Breast epithelium (tissue), 3 donors: ENCODE results near the gene DCLRE1B.

Experiments
- POLR2A ChIP-seq: fragments of 450-650 bp; IDR thresholded peaks from one replicate; pipeline ENCODE4 v1.6.1; 2016; ENCODE audit warnings: antibody characterized with exemption, mild to moderate bottlenecking, moderate library complexity
- POLR2AphosphoS5 ChIP-seq, 3 donors: sonication (generic); formaldehyde crosslinking; IDR thresholded peaks; one replicate each; pipeline ENCODE4 v1.6.1; 2017; ENCODE audit warnings: antibody characterized with exemption in 3 of 3
- TF ChIP-seq, protein P1 (sequence below), 3 donors: fragments of 450-650 bp; IDR thresholded peaks; one replicate each; pipeline ENCODE4 v1.5.1; 2016 to 2017; ENCODE audit warnings: antibody characterized with exemption in 3 of 3, mild to moderate bottlenecking in 3 of 3, moderate library complexity in 3 of 3

DNA sequence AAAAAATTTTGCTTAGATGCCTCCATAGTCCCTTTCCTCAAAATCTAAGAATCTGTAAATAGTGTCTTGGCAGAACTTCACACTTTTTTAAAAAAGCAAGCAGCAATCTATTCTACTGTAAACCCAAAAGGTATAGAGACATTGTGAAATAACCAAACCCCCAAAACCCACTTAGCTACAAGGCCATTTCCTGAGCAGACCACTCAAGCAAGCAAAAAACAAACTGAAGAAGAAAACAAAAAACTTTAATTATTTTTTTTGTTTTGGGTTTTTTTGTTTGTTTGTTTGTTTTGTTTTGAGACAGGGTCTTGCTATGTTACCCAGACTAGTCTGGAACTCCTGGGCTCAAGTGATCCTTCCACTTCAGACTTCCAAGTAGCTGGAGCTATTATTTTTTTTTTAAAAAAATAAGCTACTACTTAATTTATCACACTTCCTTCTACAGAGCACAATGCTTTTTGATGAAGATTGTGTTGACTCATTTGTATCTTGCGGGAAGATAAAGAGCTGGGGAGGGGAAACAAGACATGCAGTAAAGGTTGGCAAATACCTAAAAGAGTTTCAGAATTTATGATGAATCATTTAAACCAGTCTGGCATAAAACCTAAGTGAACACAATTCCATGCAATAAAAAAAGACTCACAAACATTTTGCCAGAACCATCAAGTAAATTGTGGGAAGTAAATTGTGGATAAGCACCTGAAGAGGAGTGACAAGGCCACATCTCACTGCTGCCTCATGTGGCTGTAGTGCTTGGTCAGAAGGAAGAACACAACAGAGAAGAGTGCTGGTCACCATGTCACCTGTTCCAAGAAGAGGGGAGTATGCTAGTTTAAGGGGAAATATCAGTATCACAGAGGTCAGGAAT lies 30.9 kb upstream of the DCLRE1B start:
- no peak for TF ChIP-seq POLR2A
- TF ChIP-seq, protein P1, sequence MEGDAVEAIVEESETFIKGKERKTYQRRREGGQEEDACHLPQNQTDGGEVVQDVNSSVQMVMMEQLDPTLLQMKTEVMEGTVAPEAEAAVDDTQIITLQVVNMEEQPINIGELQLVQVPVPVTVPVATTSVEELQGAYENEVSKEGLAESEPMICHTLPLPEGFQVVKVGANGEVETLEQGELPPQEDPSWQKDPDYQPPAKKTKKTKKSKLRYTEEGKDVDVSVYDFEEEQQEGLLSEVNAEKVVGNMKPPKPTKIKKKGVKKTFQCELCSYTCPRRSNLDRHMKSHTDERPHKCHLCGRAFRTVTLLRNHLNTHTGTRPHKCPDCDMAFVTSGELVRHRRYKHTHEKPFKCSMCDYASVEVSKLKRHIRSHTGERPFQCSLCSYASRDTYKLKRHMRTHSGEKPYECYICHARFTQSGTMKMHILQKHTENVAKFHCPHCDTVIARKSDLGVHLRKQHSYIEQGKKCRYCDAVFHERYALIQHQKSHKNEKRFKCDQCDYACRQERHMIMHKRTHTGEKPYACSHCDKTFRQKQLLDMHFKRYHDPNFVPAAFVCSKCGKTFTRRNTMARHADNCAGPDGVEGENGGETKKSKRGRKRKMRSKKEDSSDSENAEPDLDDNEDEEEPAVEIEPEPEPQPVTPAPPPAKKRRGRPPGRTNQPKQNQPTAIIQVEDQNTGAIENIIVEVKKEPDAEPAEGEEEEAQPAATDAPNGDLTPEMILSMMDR (IDR thresholded peaks at IDR 0.05): no peak
- no peak for TF ChIP-seq POLR2AphosphoS5 (IDR thresholded peaks at IDR 0.05)
